COR-L47 (cell line): ENCODE measurements around the gene RAMAC.
"Not testable (repeated sequence)": the region's sequence is repeated elsewhere in the genome, so short reads cannot be mapped to it uniquely, and the experiment has no call there.

Source experiments
- DNase-seq: peaks from one replicate; lab custom pipeline; 2025; lab: John Stamatoyannopoulos, UW

The RAMAC gene

GRCh38 chr15:83014205-83014653 is 28.2 kb downstream of the RAMAC start:
- DNase-seq, result no peak

- DNase-seq, result no peak
These were observed 29.4 kb downstream of the RAMAC start for GRCh38 chr15:83015361-83015760.

DNA sequence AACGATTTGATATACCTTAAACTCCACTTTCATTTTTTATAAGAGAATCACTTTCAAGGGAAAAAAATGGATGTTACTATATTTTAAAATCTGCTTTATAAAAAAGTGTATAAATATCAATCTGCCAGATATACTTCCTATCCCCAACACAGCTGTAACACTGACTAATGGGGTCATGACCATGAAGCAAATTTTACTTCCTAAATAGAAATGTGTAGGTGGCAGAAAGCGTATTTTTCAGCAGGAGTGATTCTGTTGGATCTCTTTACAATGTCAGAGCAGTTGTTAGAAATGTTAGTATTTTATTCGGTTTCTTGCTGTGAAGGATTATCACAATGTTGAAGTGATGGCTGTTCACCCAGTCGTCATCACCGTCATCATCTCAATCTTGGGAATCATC is 30.9 kb downstream of the RAMAC start:
- DNase-seq, result no peak

DNA sequence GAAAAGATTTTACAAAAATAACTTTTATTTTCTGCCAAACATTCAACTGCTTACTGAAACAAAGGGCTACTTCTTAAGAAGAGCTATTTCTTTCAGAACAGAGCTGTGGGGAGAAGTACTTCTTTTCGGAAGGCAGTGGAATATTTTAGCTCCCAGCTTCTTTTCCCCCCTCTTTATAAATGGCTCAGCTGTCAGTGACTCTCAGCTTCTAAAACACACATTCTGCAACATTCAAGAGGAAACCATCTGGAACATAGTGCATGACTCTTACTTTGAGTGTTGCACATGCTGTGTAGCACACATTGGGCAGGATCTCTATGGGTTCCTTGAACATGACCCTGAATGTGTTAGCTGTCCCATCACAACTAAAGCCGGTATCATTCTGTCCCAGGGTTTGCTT is 32.4 kb downstream of the RAMAC start:
- DNase-seq, result no peak

- no peak for DNase-seq
These were observed 44.0 kb downstream of the RAMAC start for GRCh38 chr15:83030021-83030420.

GRCh38 chr15:83031234-83031633 is 45.2 kb downstream of the RAMAC start:
- not testable (repeated sequence) for DNase-seq

DNA sequence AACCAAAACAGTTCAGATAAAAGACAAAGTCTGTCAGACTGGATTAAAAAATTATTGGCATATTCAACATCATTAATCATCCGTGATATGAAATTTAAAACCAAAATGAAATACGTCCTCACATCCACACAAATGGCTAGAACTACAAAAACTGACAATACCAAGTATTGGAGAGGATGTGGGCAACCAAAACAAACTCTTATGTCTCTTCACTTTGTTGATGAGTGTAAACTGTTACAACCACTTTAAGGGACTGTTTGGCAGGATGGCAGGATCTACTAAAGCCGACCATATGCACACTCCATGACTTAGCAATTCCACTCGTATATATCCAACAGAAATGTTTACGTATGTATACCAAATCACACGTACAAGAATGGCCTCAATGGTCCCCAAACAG is 50.2 kb downstream of the RAMAC start:
- DNase-seq, result no peak

DNA sequence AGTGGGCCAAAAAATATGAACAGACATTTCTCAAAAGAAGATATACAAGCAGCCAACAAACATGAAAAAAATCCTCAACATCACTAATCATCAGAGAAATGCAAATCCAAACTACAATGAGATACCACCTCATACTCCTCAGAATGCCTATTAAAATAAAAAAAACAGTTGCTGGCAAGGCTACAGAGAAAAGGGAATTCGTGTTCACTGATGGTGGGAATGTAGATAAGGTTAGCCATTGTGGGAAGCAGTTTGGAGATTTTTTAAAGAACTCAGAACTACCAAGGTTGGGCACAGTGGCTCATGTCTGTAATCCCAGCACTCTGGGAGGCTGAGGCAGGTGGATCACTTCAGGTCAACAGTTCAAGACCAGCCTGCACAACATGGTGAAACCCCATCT is 53.2 kb downstream of the RAMAC start:
- DNase-seq, result no peak
